ENCODE results near the gene KCNQ5. TPM values are rescaled to one million over a fixed set of nuclear protein-coding genes. Genes with fewer than 3 reads are reported as not detected.

KCNQ5 gene
- total and polyA plus RNA-seq, 8 donors: 1.7 to 4.5 (median 2.5) TPM

GRCh38 chr6:73129653-73130443, 508.0 kb downstream of the KCNQ5 start:
- Histone ChIP-seq H3K36me3 (no peaks in the 10 kb centered on the region), H3K4me1 (no peaks in the 10 kb centered on the region), H3K9me3 (no peaks in the 10 kb centered on the region), H3K27ac (no peak overlapping the region), H3K4me3 (no peak overlapping the region), H3K27me3 (no peaks in the 10 kb centered on the region)
- TF ChIP-seq, protein P1, sequence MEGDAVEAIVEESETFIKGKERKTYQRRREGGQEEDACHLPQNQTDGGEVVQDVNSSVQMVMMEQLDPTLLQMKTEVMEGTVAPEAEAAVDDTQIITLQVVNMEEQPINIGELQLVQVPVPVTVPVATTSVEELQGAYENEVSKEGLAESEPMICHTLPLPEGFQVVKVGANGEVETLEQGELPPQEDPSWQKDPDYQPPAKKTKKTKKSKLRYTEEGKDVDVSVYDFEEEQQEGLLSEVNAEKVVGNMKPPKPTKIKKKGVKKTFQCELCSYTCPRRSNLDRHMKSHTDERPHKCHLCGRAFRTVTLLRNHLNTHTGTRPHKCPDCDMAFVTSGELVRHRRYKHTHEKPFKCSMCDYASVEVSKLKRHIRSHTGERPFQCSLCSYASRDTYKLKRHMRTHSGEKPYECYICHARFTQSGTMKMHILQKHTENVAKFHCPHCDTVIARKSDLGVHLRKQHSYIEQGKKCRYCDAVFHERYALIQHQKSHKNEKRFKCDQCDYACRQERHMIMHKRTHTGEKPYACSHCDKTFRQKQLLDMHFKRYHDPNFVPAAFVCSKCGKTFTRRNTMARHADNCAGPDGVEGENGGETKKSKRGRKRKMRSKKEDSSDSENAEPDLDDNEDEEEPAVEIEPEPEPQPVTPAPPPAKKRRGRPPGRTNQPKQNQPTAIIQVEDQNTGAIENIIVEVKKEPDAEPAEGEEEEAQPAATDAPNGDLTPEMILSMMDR (IDR thresholded peaks at IDR 0.05): peak; percentile 80 to 96
- DNase-seq (peak; percentile 60 to 89 (median 79)), ATAC-seq (peak; percentile 99)
- intact Hi-C loops (cut with DNase I): loop anchor here in 1 of 2 donors (5.0 to 10.0 kb wide), 2 partner anchors 505 to 718 kb away; partner anchors contain the start of gene KCNQ5

DNA sequence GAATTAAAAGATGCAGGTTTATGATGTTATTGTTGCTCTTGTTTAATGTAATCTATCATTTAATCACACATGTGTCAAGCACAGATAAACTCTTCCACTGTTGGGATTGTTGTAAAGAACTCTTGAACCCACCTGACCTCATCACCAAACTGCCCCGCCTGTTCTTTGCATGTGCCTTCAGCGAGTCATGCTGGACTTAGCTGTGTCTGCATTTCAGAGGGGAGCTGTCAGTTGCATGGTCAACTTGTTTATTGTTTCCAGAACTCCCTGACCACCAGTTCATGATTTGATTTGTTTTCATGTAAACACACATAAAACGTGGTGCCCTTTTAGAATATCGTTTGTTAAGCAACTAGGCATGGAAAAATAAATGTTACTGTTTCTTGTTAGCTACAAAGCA, 509.8 kb downstream of the KCNQ5 start:
- ATAC-seq: no peak
- Histone ChIP-seq H3K27ac (no peak overlapping the region), H3K4me1 (no peaks in the 10 kb centered on the region), H3K36me3 (no peaks in the 10 kb centered on the region), H3K9me3 (no peaks in the 10 kb centered on the region), H3K4me3 (no peak overlapping the region), H3K27me3 (no peaks in the 10 kb centered on the region)
- no peak for DNase-seq
- TF ChIP-seq, protein P1 (IDR thresholded peaks at IDR 0.05): no peak
- intact Hi-C loops (cut with DNase I): loop anchor here in 1 of 2 donors (5.0 kb wide), 1 partner anchor 719 kb away; no protein-coding TSS in a partner anchor

DNA sequence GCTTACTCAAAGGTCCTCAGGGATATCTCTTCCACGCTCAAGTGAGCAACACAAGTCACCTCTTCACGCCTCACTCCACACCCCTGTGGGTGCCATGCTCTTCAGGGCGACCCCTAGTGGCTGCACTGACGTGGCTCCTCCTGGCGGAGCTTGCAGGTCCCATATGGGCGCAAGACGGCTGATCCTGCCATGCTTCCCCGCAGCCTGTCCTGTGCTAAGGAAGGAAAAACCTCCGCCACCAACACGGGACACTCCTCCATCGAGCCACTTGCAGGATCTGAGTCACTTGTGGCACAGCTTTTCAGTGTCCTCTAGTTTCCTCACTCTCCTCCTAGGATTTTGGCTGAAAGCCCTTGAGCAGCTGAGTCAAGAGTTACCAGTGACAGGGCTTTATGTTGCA, 512.7 kb downstream of the KCNQ5 start:
- intact Hi-C loops (cut with DNase I): loop anchor here in 1 of 2 donors (5.0 kb wide), 1 partner anchor 722 kb away; no protein-coding TSS in a partner anchor
- H3K4me1 ChIP-seq: no peaks in the 10 kb centered on the region
- H3K36me3 ChIP-seq: no peaks in the 10 kb centered on the region
- no peaks in the 10 kb centered on the region for H3K9me3 ChIP-seq
- H3K27me3 ChIP-seq: no peaks in the 10 kb centered on the region
- TF ChIP-seq, protein P1 (IDR thresholded peaks at IDR 0.05): peak in 1 of 2 donors; percentile 9
- no peak overlapping the region for H3K27ac ChIP-seq
- no peak overlapping the region for H3K4me3 ChIP-seq
- ATAC-seq: peak; percentile 62
- DNase-seq: peak in 3 of 4 donors; percentile 17 to 67 (median 19)

DNA sequence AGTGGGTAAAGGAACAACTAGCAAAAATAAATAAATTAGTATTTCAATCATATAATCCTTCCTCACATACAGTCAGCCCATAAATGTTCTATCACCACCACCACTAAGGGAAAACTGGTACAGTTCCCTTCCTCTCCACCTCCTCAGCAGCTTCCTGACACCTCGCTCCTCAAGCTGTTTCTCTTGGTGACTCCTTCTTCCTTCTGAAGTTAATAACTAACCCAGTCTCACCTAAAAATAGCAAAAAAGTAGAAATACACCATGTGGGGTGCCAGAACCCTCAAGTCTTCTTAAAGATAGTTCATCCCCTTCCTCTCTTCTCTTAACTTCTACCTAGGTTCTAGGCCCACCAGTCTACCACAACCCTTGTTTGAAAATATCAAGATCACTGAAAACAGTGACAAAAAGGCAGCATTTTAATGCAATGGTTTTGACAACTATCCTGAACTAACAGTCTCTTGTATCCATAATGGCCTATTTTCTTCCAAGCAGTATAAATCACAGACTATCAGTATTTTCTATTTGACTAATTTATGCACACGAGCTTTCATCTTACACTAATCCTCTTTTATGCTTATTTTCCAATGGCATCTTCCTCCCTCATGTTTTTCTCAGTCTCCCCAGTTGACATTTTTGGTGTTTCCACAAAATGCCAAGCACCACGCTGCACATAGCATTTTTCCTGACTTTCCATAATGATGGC, 518.0 kb downstream of the KCNQ5 start:
- no peaks in the 10 kb centered on the region for H3K36me3 ChIP-seq
- H3K4me1 ChIP-seq: no peaks in the 10 kb centered on the region
- no peaks in the 10 kb centered on the region for H3K27me3 ChIP-seq
- no peak for ATAC-seq
- intact Hi-C loops (cut with DNase I): no loop called here
- no peak for DNase-seq
- H3K4me3 ChIP-seq: no peak overlapping the region
- H3K9me3 ChIP-seq: no peaks in the 10 kb centered on the region
- TF ChIP-seq, protein P1 (IDR thresholded peaks at IDR 0.05): no peak
- H3K27ac ChIP-seq: no peak overlapping the region

DNA sequence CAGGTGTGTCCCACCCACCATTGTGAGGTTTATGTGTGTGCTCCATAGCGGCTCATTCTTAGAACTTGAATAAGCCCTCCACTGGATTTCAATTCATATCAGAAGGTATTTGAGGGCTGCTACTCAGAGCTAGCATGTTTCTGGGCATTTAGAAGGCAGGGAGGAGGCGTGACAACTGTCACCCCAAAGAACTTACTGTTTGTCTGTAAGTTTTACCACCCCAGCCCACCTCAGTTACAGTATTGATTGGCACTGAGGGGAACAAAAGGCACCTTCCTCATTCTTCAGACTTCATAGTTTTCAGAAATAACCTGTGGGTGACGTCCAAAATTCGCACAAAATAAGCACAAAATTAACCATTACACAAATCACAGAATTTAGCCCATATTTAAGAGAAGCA, 521.7 kb downstream of the KCNQ5 start:
- DNase-seq (no peak), ATAC-seq (no peak)
- Histone ChIP-seq H3K27ac (no peak overlapping the region), H3K9me3 (no peaks in the 10 kb centered on the region), H3K36me3 (no peaks in the 10 kb centered on the region), H3K4me1 (no peaks in the 10 kb centered on the region), H3K4me3 (no peak overlapping the region), H3K27me3 (no peaks in the 10 kb centered on the region)
- intact Hi-C loops (cut with DNase I): no loop called here
- TF ChIP-seq, protein P1 (IDR thresholded peaks at IDR 0.05): no peak

All from left lung (tissue), 10 donors.